DND-41 (cell line): Measurements from ENCODE around the gene IFITM5.
"Not testable (repeated sequence)": the region's sequence is repeated elsewhere in the genome, so short reads cannot be mapped to it uniquely, and the experiment has no call there.

Experiments used
- CTCF ChIP-seq: IDR thresholded peaks from 2 replicates; pipeline ENCODE4 v1.5.1; 2012; ENCODE audit warnings: borderline replicate concordance, low read length, moderate library complexity, mild to moderate bottlenecking; ENCODE audit not compliant: poor library complexity, severe bottlenecking; ENCODE audit errors: extremely low read depth
- EZH2 ChIP-seq: IDR thresholded peaks from 3 replicates; pipeline ENCODE4 v1.6.1; 2012; ENCODE audit warnings: borderline replicate concordance, low read depth, mild to moderate bottlenecking, moderate library complexity, low read length, inconsistent platforms; ENCODE audit not compliant: severe bottlenecking

GRCh38 chr11:309979-310572, 10.8 kb upstream of the IFITM5 start:
- not testable (repeated sequence) for TF ChIP-seq EZH2, CTCF
